GM23338 (cell line): Measurements from ENCODE around the gene L3MBTL4. TPM values are rescaled to one million over a fixed set of nuclear protein-coding genes. Genes with fewer than 3 reads are reported as not detected.

Source experiments
- ATAC-seq: fragments of 200-7000 bp; cut with Tn5 transposase; 3 replicates; pipeline ENCODE4 v1.9.1; 2020
- DNase-seq: peaks from one replicate; pipeline ENCODE4 v3.0.0-alpha.2; 2015; ENCODE audit warnings: low spot score
- H2AFZ ChIP-seq: fragments of 200-600 bp; sonication (generic); 2 replicates; pipeline ENCODE4 v1.8.0; 2016; ENCODE audit warnings: antibody characterized with exemption, mild to moderate bottlenecking, moderate library complexity
- H3F3A ChIP-seq: fragments of 200-600 bp; sonication (generic); replicated peaks from 2 replicates; pipeline ENCODE4 v1.8.0; 2017; ENCODE audit warnings: antibody characterized with exemption, mixed run types, low read depth
- H3K27ac ChIP-seq: fragments of 200-600 bp; sonication (generic); 2 replicates; pipeline ENCODE4 v1.6.1; 2016; ENCODE audit warnings: low read depth
- H3K27me3 ChIP-seq: fragments of 200-600 bp; sonication (generic); 2 replicates; pipeline ENCODE4 v1.8.0; 2016; ENCODE audit warnings: mild to moderate bottlenecking, mixed run types, moderate library complexity; ENCODE audit not compliant: insufficient read depth
- H3K36me3 ChIP-seq: fragments of 200-600 bp; sonication (generic); 2 replicates; pipeline ENCODE4 v1.8.0; 2016; ENCODE audit warnings: mild to moderate bottlenecking; ENCODE audit not compliant: insufficient read depth
- H3K4me1 ChIP-seq: fragments of 200-600 bp; sonication (generic); 2 replicates; pipeline ENCODE4 v1.8.0; 2016; ENCODE audit warnings: mild to moderate bottlenecking, moderate library complexity; ENCODE audit not compliant: insufficient read depth
- H3K4me2 ChIP-seq: fragments of 200-600 bp; sonication (generic); 2 replicates; pipeline ENCODE4 v1.7.1; 2017; ENCODE audit warnings: mixed run types
- H3K4me3 ChIP-seq: fragments of 200-600 bp; sonication (generic); 2 replicates; pipeline ENCODE4 v1.6.1; 2016; ENCODE audit warnings: mixed run types
- H3K79me2 ChIP-seq: fragments of 200-600 bp; sonication (generic); replicated peaks from 2 replicates; pipeline ENCODE4 v1.8.0; 2017; ENCODE audit warnings: mild to moderate bottlenecking; ENCODE audit not compliant: insufficient read depth
- H3K9me2 ChIP-seq: fragments of 200-600 bp; sonication (generic); 2 replicates; pipeline ENCODE4 v1.8.0; 2017; ENCODE audit not compliant: insufficient read depth
- H4K20me1 ChIP-seq: fragments of 200-600 bp; sonication (generic); replicated peaks from 2 replicates; pipeline ENCODE4 v1.8.0; 2017; ENCODE audit warnings: mild to moderate bottlenecking; ENCODE audit not compliant: insufficient read depth
- H3K27ac Mint-ChIP-seq: 2 replicates; pipeline ENCODE4 v1.8.0; 2020; ENCODE audit warnings: inconsistent platforms, mild to moderate bottlenecking, moderate library complexity, mixed read lengths
- H3K27me3 Mint-ChIP-seq: 3 replicates; pipeline ENCODE4 v1.8.0; 2022; ENCODE audit warnings: low read depth, mild to moderate bottlenecking, moderate library complexity, mixed read lengths, inconsistent platforms; ENCODE audit not compliant: insufficient read depth, poor library complexity
- H3K36me3 Mint-ChIP-seq: 3 replicates; pipeline ENCODE4 v1.8.0; 2021; ENCODE audit warnings: low read depth, mild to moderate bottlenecking, inconsistent platforms, moderate library complexity, mixed read lengths
- H3K4me1 Mint-ChIP-seq: 3 replicates; pipeline ENCODE4 v1.8.0; 2020; ENCODE audit warnings: mild to moderate bottlenecking, inconsistent platforms, mixed read lengths
- H3K4me3 Mint-ChIP-seq: 3 replicates; pipeline ENCODE4 v1.8.0; 2021; ENCODE audit warnings: moderate library complexity, mild to moderate bottlenecking, inconsistent platforms, mixed read lengths
- H3K9me3 Mint-ChIP-seq: 3 replicates; pipeline ENCODE4 v1.8.0; 2020; ENCODE audit warnings: moderate library complexity, mild to moderate bottlenecking, inconsistent platforms, mixed read lengths
- CREB1 ChIP-seq: fragments of 250-450 bp; sonication (Bioruptor Pico); IDR thresholded peaks from 2 replicates; pipeline ENCODE4 v1.5.0; 2020; ENCODE audit warnings: low read depth, mild to moderate bottlenecking, moderate library complexity
- EZH2 ChIP-seq: fragments of 200-600 bp; sonication (generic); IDR thresholded peaks from one replicate; pipeline ENCODE4 v1.8.0; 2017; ENCODE audit warnings: antibody characterized with exemption, mild to moderate bottlenecking, low read depth; ENCODE audit not compliant: unreplicated experiment
- EZH2phosphoT487 ChIP-seq: fragments of 200-600 bp; sonication (generic); IDR thresholded peaks from one replicate; pipeline ENCODE4 v1.8.1; 2018; ENCODE audit warnings: antibody characterized with exemption; ENCODE audit not compliant: unreplicated experiment
- JUNB ChIP-seq: IDR thresholded peaks from one replicate; pipeline ENCODE4 v1.6.1; 2016; ENCODE audit warnings: antibody characterized with exemption; ENCODE audit not compliant: unreplicated experiment
- NANOG ChIP-seq: IDR thresholded peaks from 2 replicates; pipeline ENCODE4 v1.6.1; 2016; ENCODE audit warnings: antibody characterized with exemption, borderline replicate concordance
- POLR2AphosphoS5 ChIP-seq: IDR thresholded peaks from 2 replicates; pipeline ENCODE4 v1.6.1; 2016; ENCODE audit warnings: antibody characterized with exemption, low read depth
- STAT1 ChIP-seq: IDR thresholded peaks from one replicate; pipeline ENCODE4 v1.6.1; 2016; ENCODE audit warnings: antibody characterized with exemption; ENCODE audit not compliant: unreplicated experiment
- ZNF114 ChIP-seq: fragments of 250-450 bp; sonication (Bioruptor Pico); IDR thresholded peaks from 2 replicates; pipeline ENCODE4 v1.5.0; 2020; ENCODE audit warnings: mild to moderate bottlenecking, moderate library complexity
- ZNF331 ChIP-seq: fragments of 250-450 bp; sonication (Bioruptor Pico); IDR thresholded peaks from 2 replicates; pipeline ENCODE4 v1.5.0; 2020; ENCODE audit warnings: low read depth, mild to moderate bottlenecking, moderate library complexity
- polyA plus RNA-seq: library from polyadenylated mRNA; unstranded; fragments of >200 nt; fragmentation: Nextera tagmentation; extraction: Ambion mirVana; gene quantifications from 2 replicates; pipeline ENCODE4 v1.2.1, GENCODE V29; 2016
- total RNA-seq: library from RNA; depleted of rRNA; stranded (reverse); fragments of >200 nt; shearing (Covaris generic); gene quantifications from 2 replicates; pipeline ENCODE4 v1.2.3, GENCODE V29; 2014
- TF ChIP-seq, protein P1 (sequence below): IDR thresholded peaks from one replicate; pipeline ENCODE4 v1.6.1; 2018; ENCODE audit warnings: antibody characterized with exemption; ENCODE audit not compliant: unreplicated experiment
- TF ChIP-seq, protein P2 (sequence below): fragments of 250-450 bp; sonication (Bioruptor Pico); IDR thresholded peaks from 2 replicates; pipeline ENCODE4 v1.5.0; 2020; ENCODE audit warnings: mild to moderate bottlenecking, moderate library complexity
- TF ChIP-seq, protein P3 (sequence below), 2 experiments: fragments of 200-600 bp in 1 of 2; sonication (generic) in 1 of 2; conservative IDR thresholded peaks; 2 replicates each; pipeline versions ENCODE4 v1.5.1 to v1.6.1; 2016 to 2017; ENCODE audit warnings: antibody characterized with exemption in 2 of 2, low read depth in 2 of 2, mild to moderate bottlenecking in 2 of 2, moderate library complexity in 1 of 2
- TF ChIP-seq, protein P4 (sequence below): IDR thresholded peaks from 2 replicates; pipeline ENCODE4 v1.6.1; 2016; ENCODE audit warnings: antibody characterized with exemption

Gene L3MBTL4
- total and polyA plus RNA-seq, 2 experiments from 2014 or later, result 0.48 to 2.8 TPM

DNA sequence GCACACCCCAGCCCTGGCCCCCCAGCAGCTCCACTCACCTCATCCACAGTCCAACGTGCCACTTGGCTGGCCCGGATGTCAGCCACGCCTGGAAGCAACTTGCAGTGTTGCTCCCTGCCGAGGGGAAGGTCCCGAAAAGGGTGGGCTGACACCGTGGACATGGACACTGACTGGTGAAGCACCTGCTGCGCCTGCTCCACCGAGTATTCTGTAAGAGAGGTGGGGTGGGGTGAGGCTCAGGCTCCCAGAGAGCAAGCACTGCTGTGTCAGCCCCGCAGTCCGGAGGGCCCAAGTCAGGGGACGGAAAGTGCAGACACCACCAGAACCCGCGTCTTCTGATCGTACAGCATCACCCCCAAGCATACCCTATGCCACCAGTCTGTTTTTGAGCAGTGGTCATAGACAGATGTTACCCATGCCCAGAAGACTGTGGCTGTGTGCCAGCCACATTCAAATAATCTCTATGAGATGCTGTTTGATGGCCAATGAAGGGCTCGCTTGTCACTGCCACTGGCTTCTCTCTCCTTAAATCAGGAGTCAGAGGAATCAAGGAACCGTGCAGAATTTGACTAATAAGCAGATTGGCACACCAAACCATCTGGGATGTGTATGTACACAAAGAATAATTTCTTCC lies 445.2 kb downstream of the L3MBTL4 start:
- Histone ChIP-seq H3K4me3 (no peak overlapping the region), H2AFZ (no peak overlapping the region), H4K20me1 (no peaks in the 10 kb centered on the region), H3K27ac (no peak overlapping the region), H3K9me2 (0 out of 2 replicates have a peak, but pooled peaks cover 4% of the 10 kb centered on the region), H3K79me2 (no peaks in the 10 kb centered on the region), H3K4me1 (peaks cover 32% of the 10 kb centered on the region), H3F3A (no peaks in the 10 kb centered on the region), H3K4me2 (peak overlapping the region; percentile 65), H3K36me3 (no peaks in the 10 kb centered on the region), H3K27me3 (no peaks in the 10 kb centered on the region)
- ATAC-seq (no peak), DNase-seq (no peak)
- H3K9me3 Mint-ChIP-seq, result no peaks in the 10 kb centered on the region
- no peak for TF ChIP-seq ZNF331 (CRISPR knock-in tag)
- TF ChIP-seq POLR2AphosphoS5, result no peak
- TF ChIP-seq, protein P1, sequence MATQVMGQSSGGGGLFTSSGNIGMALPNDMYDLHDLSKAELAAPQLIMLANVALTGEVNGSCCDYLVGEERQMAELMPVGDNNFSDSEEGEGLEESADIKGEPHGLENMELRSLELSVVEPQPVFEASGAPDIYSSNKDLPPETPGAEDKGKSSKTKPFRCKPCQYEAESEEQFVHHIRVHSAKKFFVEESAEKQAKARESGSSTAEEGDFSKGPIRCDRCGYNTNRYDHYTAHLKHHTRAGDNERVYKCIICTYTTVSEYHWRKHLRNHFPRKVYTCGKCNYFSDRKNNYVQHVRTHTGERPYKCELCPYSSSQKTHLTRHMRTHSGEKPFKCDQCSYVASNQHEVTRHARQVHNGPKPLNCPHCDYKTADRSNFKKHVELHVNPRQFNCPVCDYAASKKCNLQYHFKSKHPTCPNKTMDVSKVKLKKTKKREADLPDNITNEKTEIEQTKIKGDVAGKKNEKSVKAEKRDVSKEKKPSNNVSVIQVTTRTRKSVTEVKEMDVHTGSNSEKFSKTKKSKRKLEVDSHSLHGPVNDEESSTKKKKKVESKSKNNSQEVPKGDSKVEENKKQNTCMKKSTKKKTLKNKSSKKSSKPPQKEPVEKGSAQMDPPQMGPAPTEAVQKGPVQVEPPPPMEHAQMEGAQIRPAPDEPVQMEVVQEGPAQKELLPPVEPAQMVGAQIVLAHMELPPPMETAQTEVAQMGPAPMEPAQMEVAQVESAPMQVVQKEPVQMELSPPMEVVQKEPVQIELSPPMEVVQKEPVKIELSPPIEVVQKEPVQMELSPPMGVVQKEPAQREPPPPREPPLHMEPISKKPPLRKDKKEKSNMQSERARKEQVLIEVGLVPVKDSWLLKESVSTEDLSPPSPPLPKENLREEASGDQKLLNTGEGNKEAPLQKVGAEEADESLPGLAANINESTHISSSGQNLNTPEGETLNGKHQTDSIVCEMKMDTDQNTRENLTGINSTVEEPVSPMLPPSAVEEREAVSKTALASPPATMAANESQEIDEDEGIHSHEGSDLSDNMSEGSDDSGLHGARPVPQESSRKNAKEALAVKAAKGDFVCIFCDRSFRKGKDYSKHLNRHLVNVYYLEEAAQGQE, result no peak
- no peak for TF ChIP-seq EZH2phosphoT487
- TF ChIP-seq NANOG, result no peak
- TF ChIP-seq, protein P2, sequence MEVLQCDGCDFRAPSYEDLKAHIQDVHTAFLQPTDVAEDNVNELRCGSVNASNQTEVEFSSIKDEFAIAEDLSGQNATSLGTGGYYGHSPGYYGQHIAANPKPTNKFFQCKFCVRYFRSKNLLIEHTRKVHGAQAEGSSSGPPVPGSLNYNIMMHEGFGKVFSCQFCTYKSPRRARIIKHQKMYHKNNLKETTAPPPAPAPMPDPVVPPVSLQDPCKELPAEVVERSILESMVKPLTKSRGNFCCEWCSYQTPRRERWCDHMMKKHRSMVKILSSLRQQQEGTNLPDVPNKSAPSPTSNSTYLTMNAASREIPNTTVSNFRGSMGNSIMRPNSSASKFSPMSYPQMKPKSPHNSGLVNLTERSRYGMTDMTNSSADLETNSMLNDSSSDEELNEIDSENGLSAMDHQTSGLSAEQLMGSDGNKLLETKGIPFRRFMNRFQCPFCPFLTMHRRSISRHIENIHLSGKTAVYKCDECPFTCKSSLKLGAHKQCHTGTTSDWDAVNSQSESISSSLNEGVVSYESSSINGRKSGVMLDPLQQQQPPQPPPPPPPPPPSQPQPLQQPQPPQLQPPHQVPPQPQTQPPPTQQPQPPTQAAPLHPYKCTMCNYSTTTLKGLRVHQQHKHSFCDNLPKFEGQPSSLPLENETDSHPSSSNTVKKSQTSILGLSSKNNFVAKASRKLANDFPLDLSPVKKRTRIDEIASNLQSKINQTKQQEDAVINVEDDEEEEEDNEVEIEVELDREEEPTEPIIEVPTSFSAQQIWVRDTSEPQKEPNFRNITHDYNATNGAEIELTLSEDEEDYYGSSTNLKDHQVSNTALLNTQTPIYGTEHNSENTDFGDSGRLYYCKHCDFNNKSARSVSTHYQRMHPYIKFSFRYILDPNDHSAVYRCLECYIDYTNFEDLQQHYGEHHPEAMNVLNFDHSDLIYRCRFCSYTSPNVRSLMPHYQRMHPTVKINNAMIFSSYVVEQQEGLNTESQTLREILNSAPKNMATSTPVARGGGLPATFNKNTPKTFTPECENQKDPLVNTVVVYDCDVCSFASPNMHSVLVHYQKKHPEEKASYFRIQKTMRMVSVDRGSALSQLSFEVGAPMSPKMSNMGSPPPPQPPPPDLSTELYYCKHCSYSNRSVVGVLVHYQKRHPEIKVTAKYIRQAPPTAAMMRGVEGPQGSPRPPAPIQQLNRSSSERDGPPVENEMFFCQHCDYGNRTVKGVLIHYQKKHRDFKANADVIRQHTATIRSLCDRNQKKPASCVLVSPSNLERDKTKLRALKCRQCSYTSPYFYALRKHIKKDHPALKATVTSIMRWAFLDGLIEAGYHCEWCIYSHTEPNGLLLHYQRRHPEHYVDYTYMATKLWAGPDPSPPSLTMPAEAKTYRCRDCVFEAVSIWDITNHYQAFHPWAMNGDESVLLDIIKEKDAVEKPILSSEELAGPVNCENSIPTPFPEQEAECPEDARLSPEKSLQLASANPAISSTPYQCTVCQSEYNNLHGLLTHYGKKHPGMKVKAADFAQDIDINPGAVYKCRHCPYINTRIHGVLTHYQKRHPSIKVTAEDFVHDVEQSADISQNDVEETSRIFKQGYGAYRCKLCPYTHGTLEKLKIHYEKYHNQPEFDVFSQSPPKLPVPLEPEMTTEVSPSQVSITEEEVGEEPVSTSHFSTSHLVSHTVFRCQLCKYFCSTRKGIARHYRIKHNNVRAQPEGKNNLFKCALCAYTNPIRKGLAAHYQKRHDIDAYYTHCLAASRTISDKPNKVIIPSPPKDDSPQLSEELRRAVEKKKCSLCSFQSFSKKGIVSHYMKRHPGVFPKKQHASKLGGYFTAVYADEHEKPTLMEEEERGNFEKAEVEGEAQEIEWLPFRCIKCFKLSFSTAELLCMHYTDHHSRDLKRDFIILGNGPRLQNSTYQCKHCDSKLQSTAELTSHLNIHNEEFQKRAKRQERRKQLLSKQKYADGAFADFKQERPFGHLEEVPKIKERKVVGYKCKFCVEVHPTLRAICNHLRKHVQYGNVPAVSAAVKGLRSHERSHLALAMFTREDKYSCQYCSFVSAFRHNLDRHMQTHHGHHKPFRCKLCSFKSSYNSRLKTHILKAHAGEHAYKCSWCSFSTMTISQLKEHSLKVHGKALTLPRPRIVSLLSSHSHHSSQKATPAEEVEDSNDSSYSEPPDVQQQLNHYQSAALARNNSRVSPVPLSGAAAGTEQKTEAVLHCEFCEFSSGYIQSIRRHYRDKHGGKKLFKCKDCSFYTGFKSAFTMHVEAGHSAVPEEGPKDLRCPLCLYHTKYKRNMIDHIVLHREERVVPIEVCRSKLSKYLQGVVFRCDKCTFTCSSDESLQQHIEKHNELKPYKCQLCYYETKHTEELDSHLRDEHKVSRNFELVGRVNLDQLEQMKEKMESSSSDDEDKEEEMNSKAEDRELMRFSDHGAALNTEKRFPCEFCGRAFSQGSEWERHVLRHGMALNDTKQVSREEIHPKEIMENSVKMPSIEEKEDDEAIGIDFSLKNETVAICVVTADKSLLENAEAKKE (CRISPR knock-in tag), result no peak
- TF ChIP-seq, protein P3, sequence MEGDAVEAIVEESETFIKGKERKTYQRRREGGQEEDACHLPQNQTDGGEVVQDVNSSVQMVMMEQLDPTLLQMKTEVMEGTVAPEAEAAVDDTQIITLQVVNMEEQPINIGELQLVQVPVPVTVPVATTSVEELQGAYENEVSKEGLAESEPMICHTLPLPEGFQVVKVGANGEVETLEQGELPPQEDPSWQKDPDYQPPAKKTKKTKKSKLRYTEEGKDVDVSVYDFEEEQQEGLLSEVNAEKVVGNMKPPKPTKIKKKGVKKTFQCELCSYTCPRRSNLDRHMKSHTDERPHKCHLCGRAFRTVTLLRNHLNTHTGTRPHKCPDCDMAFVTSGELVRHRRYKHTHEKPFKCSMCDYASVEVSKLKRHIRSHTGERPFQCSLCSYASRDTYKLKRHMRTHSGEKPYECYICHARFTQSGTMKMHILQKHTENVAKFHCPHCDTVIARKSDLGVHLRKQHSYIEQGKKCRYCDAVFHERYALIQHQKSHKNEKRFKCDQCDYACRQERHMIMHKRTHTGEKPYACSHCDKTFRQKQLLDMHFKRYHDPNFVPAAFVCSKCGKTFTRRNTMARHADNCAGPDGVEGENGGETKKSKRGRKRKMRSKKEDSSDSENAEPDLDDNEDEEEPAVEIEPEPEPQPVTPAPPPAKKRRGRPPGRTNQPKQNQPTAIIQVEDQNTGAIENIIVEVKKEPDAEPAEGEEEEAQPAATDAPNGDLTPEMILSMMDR (conservative IDR thresholded peaks at IDR 0.05; ENCODE audit: low read depth in 2 of 2), result no peak
- TF ChIP-seq EZH2, result no peak
- TF ChIP-seq, protein P4, sequence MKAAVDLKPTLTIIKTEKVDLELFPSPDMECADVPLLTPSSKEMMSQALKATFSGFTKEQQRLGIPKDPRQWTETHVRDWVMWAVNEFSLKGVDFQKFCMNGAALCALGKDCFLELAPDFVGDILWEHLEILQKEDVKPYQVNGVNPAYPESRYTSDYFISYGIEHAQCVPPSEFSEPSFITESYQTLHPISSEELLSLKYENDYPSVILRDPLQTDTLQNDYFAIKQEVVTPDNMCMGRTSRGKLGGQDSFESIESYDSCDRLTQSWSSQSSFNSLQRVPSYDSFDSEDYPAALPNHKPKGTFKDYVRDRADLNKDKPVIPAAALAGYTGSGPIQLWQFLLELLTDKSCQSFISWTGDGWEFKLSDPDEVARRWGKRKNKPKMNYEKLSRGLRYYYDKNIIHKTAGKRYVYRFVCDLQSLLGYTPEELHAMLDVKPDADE, result no peak
- TF ChIP-seq STAT1, result no peak
- no peak for TF ChIP-seq JUNB
- TF ChIP-seq CREB1 (CRISPR knock-in tag), result no peak
- no peak for TF ChIP-seq ZNF114 (CRISPR knock-in tag)
- no peaks in the 10 kb centered on the region for H3K36me3 Mint-ChIP-seq
- peaks cover 42% of the 10 kb centered on the region for H3K4me1 Mint-ChIP-seq
- no peak overlapping the region for H3K27ac Mint-ChIP-seq
- no peak overlapping the region for H3K4me3 Mint-ChIP-seq
- H3K27me3 Mint-ChIP-seq, result peaks cover 4% of the 10 kb centered on the region
